H9 (cell line): ENCODE results near the gene SLC24A3. TPM values are rescaled to one million over a fixed set of nuclear protein-coding genes. Genes with fewer than 3 reads are reported as not detected.

ENCODE experiments used
- DNase-seq: peaks from one replicate; pipeline ENCODE4 v3.0.0-alpha.2; 2017
- H2AFZ ChIP-seq: one replicate; pipeline ENCODE4 v1.6.1; 2013; ENCODE audit warnings: mild to moderate bottlenecking, low read length, control low read depth, moderate library complexity
- H2AK5ac ChIP-seq: 2 replicates; pipeline ENCODE4 v1.6.1; 2013; ENCODE audit warnings: low read length, control low read depth, mixed read lengths; ENCODE audit not compliant: insufficient read length
- H2BK120ac ChIP-seq: one replicate; pipeline ENCODE4 v1.6.1; 2013; ENCODE audit warnings: low read depth, mild to moderate bottlenecking, low read length, control low read depth, inconsistent platforms; ENCODE audit not compliant: poor library complexity, severe bottlenecking
- H2BK12ac ChIP-seq: 2 replicates; pipeline ENCODE4 v1.6.1; 2013; ENCODE audit warnings: low read length, control low read depth, mixed read lengths, low read depth; ENCODE audit not compliant: insufficient read length
- H2BK15ac ChIP-seq: 2 replicates; pipeline ENCODE4 v1.6.1; 2013; ENCODE audit warnings: low read depth, low read length, control low read depth
- H2BK20ac ChIP-seq: one replicate; pipeline ENCODE4 v1.6.1; 2013; ENCODE audit warnings: low read depth, mild to moderate bottlenecking, low read length, control low read depth, inconsistent platforms; ENCODE audit not compliant: poor library complexity, severe bottlenecking
- H2BK5ac ChIP-seq: 2 replicates; pipeline ENCODE4 v1.6.1; 2013; ENCODE audit warnings: low read length, control low read depth, mixed read lengths; ENCODE audit not compliant: insufficient read length
- H3K14ac ChIP-seq: 2 replicates; pipeline ENCODE4 v1.6.1; 2013; ENCODE audit warnings: low read length, control low read depth; ENCODE audit not compliant: insufficient read depth
- H3K18ac ChIP-seq: 2 replicates; pipeline ENCODE4 v1.6.1; 2013; ENCODE audit warnings: low read depth, mild to moderate bottlenecking, mixed read lengths, low read length, control low read depth; ENCODE audit not compliant: insufficient read length
- H3K23ac ChIP-seq: 2 replicates; pipeline ENCODE4 v1.6.1; 2013; ENCODE audit warnings: low read length, control low read depth, mixed read lengths, low read depth; ENCODE audit not compliant: insufficient read length
- H3K23me2 ChIP-seq: 2 replicates; pipeline ENCODE4 v1.6.1; 2013; ENCODE audit warnings: low read depth, mild to moderate bottlenecking, mixed read lengths, low read length, control low read depth; ENCODE audit not compliant: insufficient read length, poor library complexity, severe bottlenecking
- H3K27ac ChIP-seq: 2 replicates; pipeline ENCODE4 v1.5.1; 2013; ENCODE audit warnings: low read length, control low read depth, mixed read lengths, low read depth; ENCODE audit not compliant: insufficient read length
- H3K27me3 ChIP-seq: 2 replicates; pipeline ENCODE4 v1.6.1; 2013; ENCODE audit warnings: low read length, control low read depth, inconsistent platforms; ENCODE audit not compliant: insufficient read depth
- H3K4ac ChIP-seq: 2 replicates; pipeline ENCODE4 v1.6.1; 2013; ENCODE audit warnings: low read depth, mild to moderate bottlenecking, control low read depth, inconsistent platforms, low read length, moderate library complexity
- H3K4me1 ChIP-seq: 2 replicates; pipeline ENCODE4 v1.6.1; 2013; ENCODE audit warnings: low read length, control low read depth, inconsistent platforms; ENCODE audit not compliant: insufficient read depth
- H3K4me2 ChIP-seq: 2 replicates; pipeline ENCODE4 v1.6.1; 2013; ENCODE audit warnings: low read length, control low read depth, mixed read lengths; ENCODE audit not compliant: insufficient read length, insufficient read depth
- H3K56ac ChIP-seq: 2 replicates; pipeline ENCODE4 v1.6.1; 2013; ENCODE audit warnings: low read depth, mild to moderate bottlenecking, mixed read lengths, low read length, control low read depth; ENCODE audit not compliant: insufficient read length
- H3K79me1 ChIP-seq: 2 replicates; pipeline ENCODE4 v1.6.1; 2013; ENCODE audit warnings: low read depth, mild to moderate bottlenecking, moderate library complexity, low read length, control low read depth, inconsistent platforms; ENCODE audit not compliant: insufficient read depth, poor library complexity, severe bottlenecking
- H3K79me2 ChIP-seq: 2 replicates; pipeline ENCODE4 v1.6.1; 2013; ENCODE audit warnings: low read length, control low read depth, inconsistent platforms; ENCODE audit not compliant: insufficient read depth
- H3K9ac ChIP-seq: 2 replicates; pipeline ENCODE4 v1.6.1; 2013; ENCODE audit warnings: low read length, control low read depth, mixed read lengths; ENCODE audit not compliant: insufficient read length; ENCODE audit errors: extremely low read depth
- H3K9me3 ChIP-seq: one replicate; pipeline ENCODE4 v1.6.1; 2013; ENCODE audit warnings: low read depth, low read length, inconsistent platforms; ENCODE audit not compliant: control insufficient read depth
- H3T11ph ChIP-seq: one replicate; pipeline ENCODE4 v1.6.1; 2013; ENCODE audit warnings: mild to moderate bottlenecking, low read length, control low read depth, inconsistent platforms
- H4K20me1 ChIP-seq: one replicate; pipeline ENCODE4 v1.6.1; 2013; ENCODE audit not compliant: control insufficient read depth, insufficient read length, insufficient read depth
- H4K5ac ChIP-seq: 2 replicates; pipeline ENCODE4 v1.6.1; 2013; ENCODE audit warnings: low read depth, mild to moderate bottlenecking, mixed read lengths, low read length, control low read depth; ENCODE audit not compliant: insufficient read length
- H4K8ac ChIP-seq: replicated peaks from 2 replicates; pipeline ENCODE4 v1.6.1; 2013; ENCODE audit warnings: low read length, control low read depth, mixed read lengths, low read depth; ENCODE audit not compliant: insufficient read length
- H4K91ac ChIP-seq: 2 replicates; pipeline ENCODE4 v1.6.1; 2013; ENCODE audit warnings: low read depth, mild to moderate bottlenecking, moderate library complexity, mixed read lengths, low read length, control low read depth; ENCODE audit not compliant: insufficient read length
- H3K27ac Mint-ChIP-seq, 3 experiments: 2 replicates in 2 of 3; 3 replicates in 1 of 3; pipeline ENCODE4 v1.8.0; 2020 to 2021; ENCODE audit warnings: mixed read lengths in 3 of 3, mild to moderate bottlenecking in 1 of 3, moderate library complexity in 1 of 3
- H3K27me3 Mint-ChIP-seq: 2 replicates; pipeline ENCODE4 v1.8.0; 2021; ENCODE audit warnings: low read depth, mild to moderate bottlenecking, moderate library complexity, mixed read lengths
- H3K36me3 Mint-ChIP-seq, 3 experiments: 2 replicates in 2 of 3; 3 replicates in 1 of 3; pipeline ENCODE4 v1.8.0; 2020 to 2021; ENCODE audit warnings: low read depth in 3 of 3, mixed read lengths in 3 of 3; ENCODE audit not compliant: insufficient read depth in 1 of 3
- H3K4me1 Mint-ChIP-seq, 2 experiments: 2 replicates each; pipeline ENCODE4 v1.8.0; 2020; ENCODE audit warnings: mixed read lengths in 2 of 2
- H3K4me3 Mint-ChIP-seq, 2 experiments: 2 replicates in 1 of 2; 3 replicates in 1 of 2; pipeline ENCODE4 v1.8.0; 2020 to 2021; ENCODE audit warnings: mild to moderate bottlenecking in 2 of 2, mixed read lengths in 2 of 2, moderate library complexity in 1 of 2
- H3K9me3 Mint-ChIP-seq, 2 experiments: 2 replicates in 1 of 2; 3 replicates in 1 of 2; pipeline ENCODE4 v1.8.0; 2020; ENCODE audit warnings: mild to moderate bottlenecking in 2 of 2, mixed read lengths in 2 of 2, moderate library complexity in 1 of 2
- WGBS: extraction: QIAGEN DNeasy Blood & Tissue Kit; methylation state at CpG from one replicate; pipeline ENCODE4 v1.1.7; 2013; ENCODE audit warnings: missing lambda C conversion rate, low lambda C conversion rate, mixed read lengths; ENCODE audit not compliant: insufficient read length; ENCODE audit errors: extremely low coverage; 5-methylcytosine and 5-hydroxymethylcytosine counted together
- total RNA-seq: library from RNA; stranded (reverse); gene quantifications from 2 replicates; pipeline ENCODE4 v1.2.1, GENCODE V29; 2021
- TF ChIP-seq, protein P1 (sequence below): fragments of 200-600 bp; sonication (generic); conservative IDR thresholded peaks from 3 replicates; pipeline ENCODE4 v1.8.0; 2021; ENCODE audit warnings: antibody characterized with exemption, mild to moderate bottlenecking

SLC24A3 gene
- total RNA-seq, 1 experiment from 2014 or later: 0.83 TPM

DNA sequence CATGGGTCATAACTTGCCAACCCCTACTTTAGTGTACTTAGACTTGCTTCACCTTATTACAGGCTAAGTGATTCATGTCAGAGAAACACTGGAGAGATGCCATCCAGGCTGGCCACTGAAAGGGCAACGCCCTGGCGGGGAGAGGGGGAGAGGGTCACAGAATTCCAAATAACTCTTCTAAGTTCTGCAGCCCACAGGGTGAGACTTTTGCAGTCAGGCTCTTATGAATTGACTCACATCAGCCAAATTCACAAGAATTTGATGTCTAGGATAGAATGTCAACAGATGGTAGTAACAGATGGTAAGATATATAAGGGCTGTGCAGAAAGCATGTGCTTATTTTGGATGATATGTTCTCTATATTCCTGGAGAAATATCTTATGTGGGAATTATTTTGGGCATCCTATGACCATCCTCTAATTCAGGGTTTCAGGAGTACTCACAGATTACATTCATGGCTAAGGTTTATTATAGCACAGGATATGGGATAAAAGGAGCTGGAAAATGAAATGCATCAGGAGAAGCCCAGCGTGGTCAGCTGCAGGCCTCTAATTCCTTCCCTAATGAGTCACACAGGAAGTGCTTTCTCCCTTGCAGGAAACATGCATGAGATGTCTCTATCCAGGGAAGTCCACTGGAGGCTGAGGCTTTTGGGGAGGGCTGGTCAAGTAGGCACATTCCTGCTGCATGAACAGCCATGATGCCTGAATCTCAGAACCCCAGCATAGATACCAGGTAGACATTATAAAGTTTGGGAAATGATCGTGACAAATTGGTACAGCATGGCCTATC lies 486.9 kb downstream of the SLC24A3 start:
- Mint-ChIP-seq H3K9me3 (peaks cover 19 to 20% of the 10 kb centered on the region in 2 experiments), H3K4me3 (no peak overlapping the region), H3K36me3 (peaks cover 5 to 25% (median 17%) of the 10 kb centered on the region in 3 experiments; a peak in 6 of 7 replicates), H3K27me3 (peaks cover 4% of the 10 kb centered on the region; the same call in 1 of the 2 replicates), H3K27ac (no peak overlapping the region), H3K4me1 (no peaks in the 10 kb centered on the region)
- Histone ChIP-seq H2BK120ac (no peak overlapping the region), H2AFZ (no peak overlapping the region), H3K4me1 (no peaks in the 10 kb centered on the region), H3K9ac (no peak overlapping the region), H3K4me2 (no peak overlapping the region), H4K91ac (no peak overlapping the region), H3T11ph (no peak overlapping the region), H3K27me3 (no peaks in the 10 kb centered on the region; the same call in 1 of the 2 replicates), H3K79me2 (no peaks in the 10 kb centered on the region), H4K8ac (no peak overlapping the region), H3K56ac (no peak overlapping the region), H3K79me1 (no peaks in the 10 kb centered on the region), H3K9me3 (peaks cover 6% of the 10 kb centered on the region), H3K4ac (no peak overlapping the region), H2BK12ac (no peak overlapping the region), H3K23ac (no peak overlapping the region), H3K27ac (no peak overlapping the region), H2BK5ac (no peak overlapping the region), H3K14ac (no peak overlapping the region), H3K23me2 (no peaks in the 10 kb centered on the region), H2BK15ac (no peak overlapping the region), H2AK5ac (no peak overlapping the region), H2BK20ac (no peak overlapping the region), H4K20me1 (no peaks in the 10 kb centered on the region), H4K5ac (no peak overlapping the region), H3K18ac (no peak overlapping the region)
- DNase-seq: no peak
- TF ChIP-seq, protein P1, sequence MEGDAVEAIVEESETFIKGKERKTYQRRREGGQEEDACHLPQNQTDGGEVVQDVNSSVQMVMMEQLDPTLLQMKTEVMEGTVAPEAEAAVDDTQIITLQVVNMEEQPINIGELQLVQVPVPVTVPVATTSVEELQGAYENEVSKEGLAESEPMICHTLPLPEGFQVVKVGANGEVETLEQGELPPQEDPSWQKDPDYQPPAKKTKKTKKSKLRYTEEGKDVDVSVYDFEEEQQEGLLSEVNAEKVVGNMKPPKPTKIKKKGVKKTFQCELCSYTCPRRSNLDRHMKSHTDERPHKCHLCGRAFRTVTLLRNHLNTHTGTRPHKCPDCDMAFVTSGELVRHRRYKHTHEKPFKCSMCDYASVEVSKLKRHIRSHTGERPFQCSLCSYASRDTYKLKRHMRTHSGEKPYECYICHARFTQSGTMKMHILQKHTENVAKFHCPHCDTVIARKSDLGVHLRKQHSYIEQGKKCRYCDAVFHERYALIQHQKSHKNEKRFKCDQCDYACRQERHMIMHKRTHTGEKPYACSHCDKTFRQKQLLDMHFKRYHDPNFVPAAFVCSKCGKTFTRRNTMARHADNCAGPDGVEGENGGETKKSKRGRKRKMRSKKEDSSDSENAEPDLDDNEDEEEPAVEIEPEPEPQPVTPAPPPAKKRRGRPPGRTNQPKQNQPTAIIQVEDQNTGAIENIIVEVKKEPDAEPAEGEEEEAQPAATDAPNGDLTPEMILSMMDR: no peak
- no CpG with 5 or more reads among the region's 4 CpGs for WGBS
